Stromal cell of bone marrow (primary cell): ENCODE results near the gene LMNTD2.

ENCODE experiments used
- DNase-seq: peaks from one replicate; pipeline ENCODE4 v3.0.0-alpha.2; 2012; ENCODE audit warnings: low read depth

LMNTD2 gene

GRCh38 chr11:551596-551995 lies 8.9 kb downstream of the LMNTD2 start:
- no peak for DNase-seq

GRCh38 chr11:551131-551530 lies 9.4 kb downstream of the LMNTD2 start:
- DNase-seq, result no peak

DNA sequence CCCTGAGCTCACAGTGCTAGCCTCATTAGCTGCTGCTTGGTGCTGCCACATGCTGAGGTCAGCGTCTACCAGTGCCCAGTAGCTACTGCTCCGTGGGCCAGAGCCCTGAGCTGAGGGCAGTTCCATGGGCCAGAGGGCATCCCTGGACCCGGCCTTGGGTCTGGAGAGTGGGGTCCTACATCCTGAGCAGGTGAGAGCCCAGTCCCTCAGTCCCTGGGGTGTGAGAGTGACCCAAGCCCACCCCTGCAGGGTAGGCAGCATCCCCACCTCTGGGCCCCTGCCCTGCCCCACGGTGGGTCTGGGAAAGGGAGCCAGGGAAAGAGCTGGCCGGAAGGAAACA lies 9.8 kb downstream of the LMNTD2 start:
- DNase-seq, result no peak

GRCh38 chr11:550021-550745 lies 10.4 kb downstream of the LMNTD2 start:
- DNase-seq, result no peak

- DNase-seq, result no peak
Measured at GRCh38 chr11:548700-549603, 11.6 kb downstream of the LMNTD2 start.

GRCh38 chr11:545171-545570 lies 15.4 kb downstream of the LMNTD2 start:
- no peak for DNase-seq

DNA sequence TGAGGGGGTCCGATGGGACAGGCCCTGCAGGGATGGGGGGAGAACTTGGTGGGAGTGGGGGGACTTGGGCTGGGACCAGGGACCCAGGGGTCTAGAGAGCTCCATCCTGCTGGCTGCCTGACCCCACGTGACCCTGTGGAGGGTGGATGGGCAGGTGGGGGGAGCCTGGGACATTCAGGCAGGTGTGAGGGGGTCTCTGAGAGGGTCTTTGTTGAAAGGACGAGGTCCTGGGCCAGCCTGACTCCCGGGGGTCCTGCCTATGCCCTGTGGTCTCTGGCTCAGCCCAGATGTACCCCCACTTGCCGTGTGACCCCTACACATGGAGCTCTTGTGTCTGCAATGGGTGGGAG lies 15.7 kb downstream of the LMNTD2 start:
- DNase-seq, result no peak

- DNase-seq, result no peak
Measured at GRCh38 chr11:541433-541885, 19.1 kb downstream of the LMNTD2 start.

DNA sequence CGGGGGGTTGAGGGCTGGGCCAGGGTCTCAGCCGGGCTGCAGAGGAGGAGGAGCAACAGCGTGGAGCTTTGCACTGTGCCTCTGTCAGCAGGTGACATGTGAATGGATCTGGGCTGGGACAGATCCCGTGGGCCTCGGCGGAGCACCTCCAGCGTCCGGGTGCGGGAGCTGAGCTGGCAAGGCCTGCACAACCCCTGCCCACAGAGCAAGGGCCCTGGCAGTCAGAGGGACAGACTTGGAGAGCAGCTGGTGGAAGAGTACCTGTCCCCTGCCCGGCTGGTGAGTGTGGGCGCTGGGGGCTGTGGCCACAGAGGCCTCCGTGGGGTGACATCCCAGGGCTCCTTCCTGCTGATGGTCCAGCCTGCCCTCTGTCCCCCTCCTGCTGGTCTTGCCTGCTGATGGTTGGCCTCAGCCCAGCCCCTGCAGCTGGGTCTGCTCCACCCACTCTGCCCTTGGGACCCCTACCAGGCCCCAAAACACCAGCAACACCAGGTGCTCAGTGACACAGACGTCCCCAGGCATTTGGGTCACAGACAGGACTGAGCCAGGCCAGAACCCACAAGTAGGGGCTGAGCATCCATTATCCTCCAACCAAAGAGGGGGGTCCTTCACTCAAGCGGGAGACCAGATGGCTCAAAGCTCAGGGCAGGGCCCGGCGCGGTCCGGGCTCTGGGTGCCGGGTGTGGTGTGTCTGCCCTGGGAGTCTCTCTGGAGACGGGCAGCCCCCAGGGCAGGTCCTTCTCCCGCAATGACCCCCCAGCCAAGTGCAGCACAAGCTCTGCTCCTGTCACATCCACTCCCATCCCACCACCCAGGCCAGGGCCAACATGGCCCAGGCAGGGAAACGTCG lies 19.7 kb downstream of the LMNTD2 start:
- no peak for DNase-seq

GRCh38 chr11:539971-540481 lies 20.5 kb downstream of the LMNTD2 start:
- no peak for DNase-seq

- DNase-seq, result no peak
Measured at GRCh38 chr11:538431-539051, 22.0 kb downstream of the LMNTD2 start.

DNA sequence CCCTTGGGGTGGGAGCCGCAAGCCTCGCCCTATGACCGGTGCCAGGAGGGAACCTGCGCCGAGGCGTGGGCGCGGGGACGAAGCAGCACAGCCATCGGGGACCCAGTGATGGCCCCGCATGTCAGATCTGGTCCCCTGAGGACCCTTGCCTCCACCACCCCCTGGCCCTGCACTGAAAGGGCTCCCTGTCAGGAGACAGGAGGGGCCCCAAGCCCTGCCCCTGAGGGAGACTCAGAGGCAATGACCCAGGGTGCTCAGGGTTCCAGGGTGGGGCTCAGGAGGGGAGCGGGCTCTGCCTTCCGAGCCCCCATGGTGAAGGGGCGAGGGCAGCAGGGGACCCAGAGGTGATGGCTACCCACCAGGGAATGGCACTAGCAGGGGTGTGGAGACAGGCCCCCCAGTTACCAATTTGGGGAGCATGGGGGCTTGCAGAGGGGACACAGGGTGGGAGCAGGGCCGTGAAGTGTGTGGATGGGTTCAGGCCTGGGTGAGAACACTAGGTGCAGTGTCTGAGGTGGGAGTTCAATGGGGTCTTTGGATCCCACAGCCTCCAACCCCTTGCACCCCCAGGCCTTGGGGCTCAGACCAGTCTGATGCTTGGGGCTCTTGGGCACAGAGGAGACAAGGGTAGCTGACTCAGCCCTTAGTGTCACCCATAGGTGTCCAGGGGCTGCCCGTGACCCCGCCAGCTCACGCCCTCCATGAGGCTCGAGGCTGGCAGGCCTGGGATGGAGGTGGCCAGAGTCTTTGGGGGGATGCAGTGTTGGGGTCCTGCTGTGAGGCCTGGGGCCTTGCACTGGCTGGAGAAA lies 22.7 kb downstream of the LMNTD2 start:
- DNase-seq, result no peak

- peak; percentile 40 for DNase-seq
Measured at GRCh38 chr11:536841-537621, 23.5 kb downstream of the LMNTD2 start, which contains the start of gene LRRC56. Gene LRRC56 (plus strand): TSS chr11:537527. CDS start chr11:540685, 3,158 bp downstream.

DNA sequence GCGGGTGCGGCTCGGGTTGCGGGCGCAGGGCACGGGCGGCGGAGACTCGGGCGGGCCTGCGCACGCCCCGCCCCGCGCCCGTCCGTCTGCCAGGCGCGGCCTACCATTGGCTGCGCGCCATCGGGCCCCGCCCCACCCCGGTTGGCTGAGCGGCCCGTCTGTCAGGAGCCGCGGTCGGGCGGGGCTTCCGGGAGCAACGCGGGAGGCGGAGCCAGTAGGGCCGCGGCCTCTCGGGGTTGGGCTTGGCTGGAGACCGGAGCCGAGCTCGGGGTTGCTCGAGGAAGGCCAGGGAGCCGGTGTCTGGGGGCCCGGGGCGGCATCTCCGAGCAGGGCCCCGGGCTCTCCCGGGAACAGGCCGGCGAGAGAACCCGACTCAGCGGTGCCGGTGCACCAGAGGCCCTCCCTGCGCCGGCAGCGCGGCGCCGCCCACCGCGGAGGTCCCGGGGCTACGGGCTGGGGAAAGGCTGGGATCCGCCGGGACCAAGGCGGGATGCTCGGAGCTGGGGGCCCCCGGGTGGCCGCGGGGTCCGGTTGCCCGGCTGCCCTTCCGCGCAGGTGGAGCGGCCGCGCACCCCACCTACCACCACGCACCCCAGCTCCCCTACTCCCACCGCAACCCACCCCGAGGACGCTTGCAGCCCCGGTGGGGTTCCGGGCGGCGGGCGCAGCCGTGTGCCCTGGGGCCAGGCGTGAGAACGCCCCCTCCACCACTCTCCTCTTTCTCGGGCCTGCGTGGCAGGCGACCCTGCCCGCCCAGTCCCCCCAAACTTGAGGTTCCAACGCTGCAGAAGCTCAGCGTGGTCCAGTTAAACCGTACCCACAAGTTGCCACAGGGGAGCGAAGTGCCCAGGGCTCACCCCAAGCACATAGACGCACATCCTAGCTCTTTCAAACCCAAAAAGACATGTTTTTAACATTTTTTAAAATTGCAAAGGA lies 24.8 kb downstream of the LMNTD2 start, which contains the start of gene HRAS:
Gene HRAS, minus strand, starts transcription at position 58 of the 936 bp plus-strand sequence.
- DNase-seq, result peak; percentile 85

DNA sequence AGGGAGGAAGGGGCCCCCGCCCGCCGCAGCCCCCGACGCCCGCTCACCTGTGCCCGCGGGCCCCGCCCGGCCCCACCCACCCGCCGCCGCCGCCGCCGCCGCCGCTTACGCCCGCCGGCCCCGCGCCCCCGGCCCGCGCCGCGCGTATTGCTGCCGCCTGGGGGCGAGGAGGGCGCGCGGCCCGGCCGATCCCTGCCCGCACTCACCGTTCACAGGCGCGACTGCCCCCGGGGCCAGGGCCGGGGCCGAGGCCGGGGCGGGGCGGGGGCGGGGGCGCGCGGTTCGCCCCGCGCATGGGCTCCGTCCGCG lies 25.4 kb downstream of the LMNTD2 start:
- DNase-seq, result no peak

DNA sequence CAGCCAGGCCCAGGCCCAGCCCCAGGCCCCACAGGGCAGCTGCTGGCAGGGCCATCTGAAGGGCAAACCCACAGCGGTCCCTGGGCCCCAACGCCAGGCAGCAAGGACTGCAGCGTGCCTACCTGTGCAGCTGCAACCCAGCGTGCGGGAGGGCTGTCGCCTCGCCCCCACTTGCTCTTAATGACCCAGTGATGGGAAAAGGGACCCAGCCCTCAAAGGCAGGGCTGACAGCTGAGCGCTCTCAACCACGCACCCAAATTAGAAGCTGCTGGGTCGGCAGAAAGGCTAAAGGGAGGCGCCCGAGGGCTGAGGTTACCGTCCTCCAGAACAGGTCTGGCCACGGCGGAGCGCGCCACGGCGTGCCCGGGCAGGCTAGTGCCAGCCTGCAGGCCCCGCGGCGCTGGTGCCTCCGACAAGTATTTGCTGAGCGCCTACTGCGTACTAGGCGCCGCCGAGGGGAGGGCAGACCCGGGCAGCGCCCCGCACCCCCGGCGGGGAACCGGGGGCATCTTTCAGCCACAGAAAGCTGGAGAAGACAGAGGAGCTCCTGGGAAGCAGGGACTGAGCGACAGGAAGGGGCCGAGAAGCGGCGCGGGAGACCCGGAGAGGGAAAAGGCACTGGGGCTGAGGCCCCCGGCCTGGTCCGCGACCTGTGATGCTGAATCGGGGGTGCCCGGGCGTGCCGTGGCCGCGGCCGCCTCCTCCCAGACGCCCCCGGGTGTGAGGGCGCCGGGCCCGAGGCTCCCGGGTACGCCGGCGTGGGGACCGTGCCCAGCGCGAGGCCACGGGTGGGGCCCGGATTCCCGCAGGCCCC lies 25.9 kb downstream of the LMNTD2 start:
- no peak for DNase-seq

DNA sequence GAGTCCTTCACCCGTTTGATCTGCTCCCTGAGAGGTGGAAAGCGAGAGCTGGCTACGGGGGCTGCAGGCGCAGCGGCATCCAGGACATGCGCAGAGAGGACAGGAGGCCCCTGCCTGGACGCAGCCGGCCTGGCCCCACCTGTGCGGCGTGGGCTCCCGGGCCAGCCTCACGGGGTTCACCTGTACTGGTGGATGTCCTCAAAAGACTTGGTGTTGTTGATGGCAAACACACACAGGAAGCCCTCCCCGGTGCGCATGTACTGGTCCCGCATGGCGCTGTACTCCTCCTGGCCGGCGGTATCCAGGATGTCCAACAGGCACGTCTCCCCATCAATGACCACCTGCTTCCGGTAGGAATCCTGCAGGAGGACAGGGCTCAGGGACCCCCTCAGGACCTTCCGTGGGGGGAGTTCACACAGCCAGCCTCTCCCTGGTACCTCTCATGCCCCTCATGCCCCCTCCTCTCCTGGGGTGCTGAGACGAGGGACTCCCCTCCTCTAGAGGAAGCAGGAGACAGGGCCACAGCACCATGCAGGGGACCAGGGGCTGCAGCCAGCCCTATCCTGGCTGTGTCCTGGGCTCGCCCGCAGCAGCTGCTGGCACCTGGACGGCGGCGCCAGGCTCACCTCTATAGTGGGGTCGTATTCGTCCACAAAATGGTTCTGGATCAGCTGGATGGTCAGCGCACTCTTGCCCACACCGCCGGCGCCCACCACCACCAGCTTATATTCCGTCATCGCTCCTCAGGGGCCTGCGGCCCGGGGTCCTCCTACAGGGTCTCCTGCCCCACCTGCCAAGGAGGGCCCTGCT lies 26.7 kb downstream of the LMNTD2 start:
- DNase-seq, result no peak
